IPS-15b (cell line): ENCODE results near the gene MACF1.

Experiments
- H3K27me3 ChIP-seq: one replicate; pipeline ENCODE4 v1.6.1; 2013; ENCODE audit warnings: low read length; ENCODE audit not compliant: control insufficient read depth, insufficient read depth
- H3K36me3 ChIP-seq: one replicate; pipeline ENCODE4 v1.6.1; 2013; ENCODE audit warnings: low read length; ENCODE audit not compliant: control insufficient read depth, insufficient read depth
- H3K4me1 ChIP-seq: one replicate; pipeline ENCODE4 v1.6.1; 2013; ENCODE audit warnings: mild to moderate bottlenecking, low read length; ENCODE audit not compliant: control insufficient read depth, insufficient read depth
- H3K4me3 ChIP-seq: one replicate; pipeline ENCODE4 v1.5.1; 2013; ENCODE audit warnings: low read depth, low read length
- H3K9ac ChIP-seq: one replicate; pipeline ENCODE4 v1.6.1; 2013; ENCODE audit warnings: low read depth, mild to moderate bottlenecking, low read length
- H3K9me3 ChIP-seq: one replicate; pipeline ENCODE4 v1.6.1; 2013; ENCODE audit warnings: mild to moderate bottlenecking, low read length; ENCODE audit not compliant: control insufficient read depth, insufficient read depth

Gene MACF1

GRCh38 chr1:39425634-39426033 is 221.1 kb downstream of the MACF1 start:
- Histone ChIP-seq H3K9ac (no peak overlapping the region), H3K36me3 (peaks cover 7% of the 10 kb centered on the region), H3K27me3 (no peaks in the 10 kb centered on the region), H3K4me1 (no peaks in the 10 kb centered on the region), H3K4me3 (no peak overlapping the region), H3K9me3 (no peaks in the 10 kb centered on the region)

- Histone ChIP-seq H3K36me3 (peaks cover 7% of the 10 kb centered on the region), H3K4me3 (no peak overlapping the region), H3K9ac (no peak overlapping the region), H3K4me1 (no peaks in the 10 kb centered on the region), H3K27me3 (no peaks in the 10 kb centered on the region), H3K9me3 (no peaks in the 10 kb centered on the region)
These were observed 221.9 kb downstream of the MACF1 start for GRCh38 chr1:39426346-39426745.

- Histone ChIP-seq H3K4me3 (no peak overlapping the region), H3K36me3 (peaks cover 7% of the 10 kb centered on the region), H3K9me3 (no peaks in the 10 kb centered on the region), H3K9ac (no peak overlapping the region), H3K27me3 (no peaks in the 10 kb centered on the region), H3K4me1 (no peaks in the 10 kb centered on the region)
These were observed 222.9 kb downstream of the MACF1 start for GRCh38 chr1:39427374-39427773.

- H3K27me3 ChIP-seq = no peaks in the 10 kb centered on the region
- H3K4me1 ChIP-seq = no peaks in the 10 kb centered on the region
- H3K36me3 ChIP-seq = peaks cover 7% of the 10 kb centered on the region
- H3K4me3 ChIP-seq = no peak overlapping the region
- H3K9ac ChIP-seq = no peak overlapping the region
- H3K9me3 ChIP-seq = no peaks in the 10 kb centered on the region
These were observed 223.4 kb downstream of the MACF1 start for GRCh38 chr1:39427912-39428311.

GRCh38 chr1:39431927-39432326 is 227.4 kb downstream of the MACF1 start:
- H3K36me3 ChIP-seq = peaks cover 5% of the 10 kb centered on the region
- H3K4me3 ChIP-seq = no peak overlapping the region

GRCh38 chr1:39434797-39435395 is 230.4 kb downstream of the MACF1 start:
- H3K4me1 ChIP-seq = no peaks in the 10 kb centered on the region
- no peak overlapping the region for H3K4me3 ChIP-seq
- H3K27me3 ChIP-seq = no peaks in the 10 kb centered on the region
- H3K9me3 ChIP-seq = no peaks in the 10 kb centered on the region
- H3K36me3 ChIP-seq = peaks cover 18% of the 10 kb centered on the region
- no peak overlapping the region for H3K9ac ChIP-seq

More at GRCh38 chr1:39431927-39432326, 227.4 kb downstream of the MACF1 start:
- no peaks in the 10 kb centered on the region for H3K27me3 ChIP-seq
- no peaks in the 10 kb centered on the region for H3K4me1 ChIP-seq
- H3K9ac ChIP-seq = no peak overlapping the region
- no peaks in the 10 kb centered on the region for H3K9me3 ChIP-seq

GRCh38 chr1:39435597-39435996 is 231.1 kb downstream of the MACF1 start:
- H3K36me3 ChIP-seq = peaks cover 21% of the 10 kb centered on the region
- no peak overlapping the region for H3K9ac ChIP-seq
- H3K9me3 ChIP-seq = no peaks in the 10 kb centered on the region
- H3K4me1 ChIP-seq = no peaks in the 10 kb centered on the region
- no peaks in the 10 kb centered on the region for H3K27me3 ChIP-seq
- no peak overlapping the region for H3K4me3 ChIP-seq

- no peaks in the 10 kb centered on the region for H3K27me3 ChIP-seq
- H3K9ac ChIP-seq = no peak overlapping the region
- H3K9me3 ChIP-seq = no peaks in the 10 kb centered on the region
- peaks cover 21% of the 10 kb centered on the region for H3K36me3 ChIP-seq
- no peaks in the 10 kb centered on the region for H3K4me1 ChIP-seq
- no peak overlapping the region for H3K4me3 ChIP-seq
These were observed 232.3 kb downstream of the MACF1 start for GRCh38 chr1:39436842-39437241.

- H3K4me3 ChIP-seq = no peak overlapping the region
- H3K9me3 ChIP-seq = no peaks in the 10 kb centered on the region
- no peaks in the 10 kb centered on the region for H3K4me1 ChIP-seq
- H3K36me3 ChIP-seq = peaks cover 29% of the 10 kb centered on the region
- no peak overlapping the region for H3K9ac ChIP-seq
- no peaks in the 10 kb centered on the region for H3K27me3 ChIP-seq
These were observed 233.5 kb downstream of the MACF1 start for GRCh38 chr1:39438042-39438441.

- no peak overlapping the region for H3K9ac ChIP-seq
- H3K27me3 ChIP-seq = no peaks in the 10 kb centered on the region
- no peaks in the 10 kb centered on the region for H3K9me3 ChIP-seq
- peaks cover 30% of the 10 kb centered on the region for H3K36me3 ChIP-seq
- no peak overlapping the region for H3K4me3 ChIP-seq
- no peaks in the 10 kb centered on the region for H3K4me1 ChIP-seq
These were observed 236.4 kb downstream of the MACF1 start for GRCh38 chr1:39440856-39441255.

- Histone ChIP-seq H3K9ac (no peak overlapping the region), H3K27me3 (no peaks in the 10 kb centered on the region), H3K4me1 (no peaks in the 10 kb centered on the region), H3K9me3 (no peaks in the 10 kb centered on the region), H3K4me3 (no peak overlapping the region), H3K36me3 (peaks cover 29% of the 10 kb centered on the region)
These were observed 237.3 kb downstream of the MACF1 start for GRCh38 chr1:39441797-39442196.

- H3K4me1 ChIP-seq = no peaks in the 10 kb centered on the region
- H3K9ac ChIP-seq = no peak overlapping the region
- H3K27me3 ChIP-seq = no peaks in the 10 kb centered on the region
- no peaks in the 10 kb centered on the region for H3K9me3 ChIP-seq
- peaks cover 14% of the 10 kb centered on the region for H3K36me3 ChIP-seq
- no peak overlapping the region for H3K4me3 ChIP-seq
These were observed 241.1 kb downstream of the MACF1 start for GRCh38 chr1:39445573-39445972.
